Subcutaneous adipose tissue (tissue), 4 donors: ENCODE results near the gene SLC25A19. TPM values are rescaled to one million over a fixed set of nuclear protein-coding genes. Genes with fewer than 3 reads are reported as not detected.

Source experiments
- total RNA-seq, 4 donors: library from RNA; depleted of rRNA; stranded (reverse); fragments of >200 nt; gene quantifications; one replicate each; pipeline ENCODE4 v1.1.0, GENCODE V29; 2016
- TF ChIP-seq, protein P1 (sequence below): fragments of 450-650 bp; IDR thresholded peaks from one replicate; pipeline ENCODE4 v1.5.1; 2016; ENCODE audit warnings: low read depth, mild to moderate bottlenecking, control low read depth, antibody characterized with exemption, moderate library complexity

Gene SLC25A19
- total RNA-seq, 4 donors from 2014 or later, result 8.4 to 18.5 (median 14.3) TPM

DNA sequence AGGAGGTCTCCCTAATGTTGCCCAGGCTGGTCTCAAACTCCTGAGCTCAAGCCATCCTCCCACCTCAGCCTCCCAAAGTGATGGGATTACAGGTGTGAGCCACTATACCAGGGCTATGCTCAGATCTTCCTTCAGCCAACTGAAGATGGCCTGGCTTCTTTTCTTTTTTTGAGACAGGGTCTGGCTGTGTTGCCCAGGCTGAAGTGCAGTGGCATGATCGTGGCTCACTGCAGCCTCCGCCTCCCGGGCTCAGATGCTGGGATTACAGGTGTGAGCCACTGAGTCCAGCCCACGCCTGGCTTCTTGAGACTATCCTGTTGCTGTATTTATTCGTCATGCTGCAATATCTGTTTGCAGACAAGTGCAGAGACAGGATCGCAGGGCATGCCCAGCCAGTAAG, 4.1 kb downstream of the SLC25A19 start:
- TF ChIP-seq, protein P1, sequence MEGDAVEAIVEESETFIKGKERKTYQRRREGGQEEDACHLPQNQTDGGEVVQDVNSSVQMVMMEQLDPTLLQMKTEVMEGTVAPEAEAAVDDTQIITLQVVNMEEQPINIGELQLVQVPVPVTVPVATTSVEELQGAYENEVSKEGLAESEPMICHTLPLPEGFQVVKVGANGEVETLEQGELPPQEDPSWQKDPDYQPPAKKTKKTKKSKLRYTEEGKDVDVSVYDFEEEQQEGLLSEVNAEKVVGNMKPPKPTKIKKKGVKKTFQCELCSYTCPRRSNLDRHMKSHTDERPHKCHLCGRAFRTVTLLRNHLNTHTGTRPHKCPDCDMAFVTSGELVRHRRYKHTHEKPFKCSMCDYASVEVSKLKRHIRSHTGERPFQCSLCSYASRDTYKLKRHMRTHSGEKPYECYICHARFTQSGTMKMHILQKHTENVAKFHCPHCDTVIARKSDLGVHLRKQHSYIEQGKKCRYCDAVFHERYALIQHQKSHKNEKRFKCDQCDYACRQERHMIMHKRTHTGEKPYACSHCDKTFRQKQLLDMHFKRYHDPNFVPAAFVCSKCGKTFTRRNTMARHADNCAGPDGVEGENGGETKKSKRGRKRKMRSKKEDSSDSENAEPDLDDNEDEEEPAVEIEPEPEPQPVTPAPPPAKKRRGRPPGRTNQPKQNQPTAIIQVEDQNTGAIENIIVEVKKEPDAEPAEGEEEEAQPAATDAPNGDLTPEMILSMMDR, result no peak

GRCh38 chr17:75277664-75278071, 11.6 kb downstream of the SLC25A19 start:
- TF ChIP-seq, protein P1, result no peak

- TF ChIP-seq, protein P1, result no peak
Measured at GRCh38 chr17:75273977-75274708, 15.1 kb downstream of the SLC25A19 start.

DNA sequence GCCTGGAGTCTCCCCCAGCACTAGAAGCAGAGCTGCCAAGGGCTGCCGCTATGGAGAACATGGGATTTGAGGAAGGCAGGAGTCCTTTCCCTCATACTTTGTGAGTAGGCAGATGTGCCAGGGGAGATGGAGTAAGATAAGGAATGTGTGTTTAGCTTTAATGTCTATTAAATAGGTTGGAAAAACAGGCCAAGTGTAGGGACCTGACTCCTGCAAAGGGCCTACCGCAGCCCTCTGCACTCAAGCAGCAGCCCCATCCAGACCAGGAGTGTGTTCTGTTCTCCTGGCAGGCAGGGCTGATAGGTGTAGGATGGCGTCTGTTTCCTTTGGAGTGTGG, 16.4 kb downstream of the SLC25A19 start:
- TF ChIP-seq, protein P1, result no peak

DNA sequence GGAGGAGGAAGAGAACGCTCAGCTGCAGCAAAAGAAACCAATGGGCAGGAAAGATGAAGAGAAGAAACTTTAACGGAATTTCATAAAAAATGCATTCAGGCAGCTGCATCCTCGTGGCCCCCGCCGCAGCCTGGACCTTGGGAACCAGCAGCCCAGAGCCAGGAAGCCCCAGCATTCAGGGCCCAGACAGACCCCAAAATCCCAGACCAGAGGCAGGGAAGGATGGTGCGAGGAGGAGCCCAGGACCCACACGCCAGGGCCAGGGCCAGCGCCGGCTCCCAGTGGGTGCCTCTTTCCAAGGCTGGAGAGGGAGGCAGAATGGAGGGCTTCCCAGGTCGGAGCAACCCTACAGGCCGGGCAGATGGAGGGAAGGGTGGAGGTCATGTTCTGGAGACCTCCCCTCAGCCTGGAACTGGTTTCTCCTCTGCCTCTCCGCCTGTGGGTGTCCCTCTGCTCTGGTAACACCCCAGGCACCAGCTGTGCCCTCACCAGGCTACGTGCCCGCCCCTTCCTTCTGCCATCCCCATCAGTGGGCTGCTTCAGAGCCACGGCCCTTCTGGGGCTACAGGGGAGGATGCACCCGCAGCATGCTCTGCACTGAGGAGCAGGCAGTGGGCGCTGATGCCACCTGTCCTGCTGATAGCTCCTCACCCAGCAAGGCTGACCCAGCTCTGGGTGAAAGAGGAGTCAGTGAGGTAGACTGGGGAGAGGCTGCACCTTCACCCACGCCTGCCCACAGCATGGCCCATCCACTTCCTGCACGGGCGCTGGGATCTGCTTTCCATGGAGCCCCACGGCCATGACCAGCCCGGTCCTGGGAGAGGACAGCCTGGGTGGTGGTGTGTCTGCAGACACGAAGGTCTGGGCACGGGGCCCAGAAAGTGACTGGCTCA, 17.0 kb downstream of the SLC25A19 start:
- TF ChIP-seq, protein P1, result no peak

GRCh38 chr17:75271233-75271954, 17.8 kb downstream of the SLC25A19 start:
- TF ChIP-seq, protein P1, result no peak

DNA sequence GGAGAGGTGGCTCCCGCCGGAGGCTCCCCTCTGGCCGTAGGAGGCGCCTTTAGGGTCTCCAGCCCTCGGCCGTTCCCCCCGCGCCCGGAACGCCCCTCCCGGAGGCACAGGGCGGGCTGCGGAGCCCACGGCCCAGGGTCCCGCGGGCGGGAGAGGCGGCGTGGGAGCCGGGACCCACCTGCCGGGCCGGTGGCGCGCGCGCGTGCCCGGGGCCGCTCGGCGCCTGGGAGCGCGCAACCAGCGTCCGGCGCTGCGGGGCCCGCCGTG, 18.3 kb downstream of the SLC25A19 start, which contains the start of gene MIF4GD:
Gene MIF4GD (minus strand): TSS at position 266 of the 267 bp plus-strand sequence. CDS start 1,036 bp downstream, outside the sequence.
- TF ChIP-seq, protein P1, result no peak
